T-helper 1 cell treated with Interleukin-12 subunit alpha and Interleukin-12 subunit beta and Interleukin-4 antibody, amounts not matched to agents 30 ng/mL and 1 ng/mL, for 36 hours (primary cell): ENCODE measurements around the gene PNPLA7. TPM values are rescaled to one million over a fixed set of nuclear protein-coding genes. Genes with fewer than 3 reads are reported as not detected.
"Not testable (repeated sequence)": the region's sequence is repeated elsewhere in the genome, so short reads cannot be mapped to it uniquely, and the experiment has no call there.

Experiments
- intact Hi-C: fragments of 100-400 bp; cut with micrococcal nuclease; formaldehyde crosslinking; loops from one replicate; pipeline ENCODE4 v1.15.1; 2024
- total RNA-seq: library from RNA; stranded (reverse); gene quantifications from 2 replicates; pipeline ENCODE4 v1.2.3, GENCODE V29; 2022

Gene PNPLA7
- total RNA-seq, 1 donor from 2014 or later, result 3.5 TPM

DNA sequence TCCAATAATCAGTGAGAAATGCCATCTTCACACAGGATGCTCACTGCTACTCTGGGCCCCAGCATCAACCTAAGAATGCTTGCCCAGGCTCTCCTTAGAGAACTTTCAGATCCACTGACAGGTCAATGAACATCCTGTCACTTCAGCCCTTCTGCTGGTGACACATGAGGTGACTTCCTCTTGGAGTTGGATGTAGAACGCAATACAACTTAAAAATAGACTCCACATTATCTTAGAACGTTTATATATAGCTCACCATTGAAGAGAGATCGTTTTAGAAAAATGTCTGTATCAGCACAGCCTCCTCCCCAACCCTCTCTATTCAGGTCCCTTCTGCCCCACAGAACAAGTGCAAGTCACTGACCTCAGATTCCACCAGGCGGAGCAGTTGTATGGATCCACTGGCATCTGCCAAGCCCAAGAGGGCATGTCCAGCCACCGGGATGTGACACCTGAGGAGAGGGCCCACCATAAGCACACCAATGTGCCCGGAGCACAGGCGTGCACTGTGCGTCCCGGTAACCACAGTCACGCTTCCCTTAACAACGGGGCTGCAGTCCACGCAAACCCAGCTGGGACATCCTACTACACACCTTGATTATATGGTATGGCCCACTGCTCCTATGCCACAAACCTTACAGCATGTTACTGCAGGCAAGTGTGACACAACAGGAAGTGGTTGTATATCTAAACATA, 25.7 kb upstream of the PNPLA7 start:
- intact Hi-C loops, result no loop called here

DNA sequence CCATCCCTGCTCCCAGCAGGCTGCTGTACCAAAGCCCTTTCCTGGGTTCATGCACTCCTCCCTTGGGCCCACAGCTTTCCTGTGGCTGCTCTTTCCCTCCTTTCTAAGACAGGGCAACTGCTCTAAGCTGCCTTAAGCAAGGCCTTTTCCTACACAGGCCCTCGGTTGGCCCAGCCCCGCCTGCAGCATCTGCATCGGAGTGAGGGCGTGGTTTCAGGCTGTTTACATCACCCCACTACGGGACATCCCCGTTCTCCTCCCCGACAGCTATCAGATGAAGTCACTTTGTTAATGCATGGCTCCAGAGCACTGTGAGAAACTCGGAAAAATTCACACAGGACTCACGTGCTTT, 25.1 kb upstream of the PNPLA7 start:
- intact Hi-C loops, result no loop called here

DNA sequence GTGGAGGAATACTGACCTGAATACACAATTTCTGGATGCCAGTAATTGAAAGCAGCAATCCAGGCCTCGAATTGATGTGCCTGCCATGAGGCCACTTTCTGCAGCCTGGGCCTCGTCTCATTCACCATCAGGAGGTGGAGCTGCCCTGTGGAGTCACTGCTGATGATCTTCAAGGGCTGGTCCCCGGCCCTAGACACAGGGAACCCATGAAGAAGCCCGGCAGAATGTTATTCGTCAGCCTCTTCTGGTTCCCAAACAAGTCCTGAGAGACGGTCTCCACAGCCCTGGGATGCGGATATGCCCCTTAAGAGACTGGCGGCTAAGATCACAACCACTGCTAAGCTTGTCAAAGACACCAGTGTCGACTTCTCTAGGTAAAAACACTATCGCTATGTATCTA, 24.0 kb upstream of the PNPLA7 start:
- intact Hi-C loops, result no loop called here

DNA sequence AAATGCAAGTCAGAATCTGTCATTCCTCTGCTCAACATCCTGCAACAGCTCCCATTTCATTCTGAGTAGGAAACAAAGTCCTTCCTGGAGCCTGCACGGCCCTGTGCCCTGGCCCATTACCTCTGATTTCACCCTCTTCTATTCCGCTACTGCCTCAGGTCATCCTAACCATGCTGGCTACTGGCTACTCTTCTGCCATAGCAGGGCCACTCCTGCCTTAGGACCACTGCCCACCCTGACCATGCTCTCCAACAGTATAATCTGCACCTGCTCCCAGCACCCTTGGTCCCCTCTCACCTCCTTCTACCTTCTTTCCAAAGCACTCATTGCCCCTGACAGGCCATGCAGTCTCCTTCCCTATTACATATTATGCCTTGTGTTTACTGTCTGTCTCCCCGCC, 20.4 kb upstream of the PNPLA7 start:
- intact Hi-C loops, result no loop called here

DNA sequence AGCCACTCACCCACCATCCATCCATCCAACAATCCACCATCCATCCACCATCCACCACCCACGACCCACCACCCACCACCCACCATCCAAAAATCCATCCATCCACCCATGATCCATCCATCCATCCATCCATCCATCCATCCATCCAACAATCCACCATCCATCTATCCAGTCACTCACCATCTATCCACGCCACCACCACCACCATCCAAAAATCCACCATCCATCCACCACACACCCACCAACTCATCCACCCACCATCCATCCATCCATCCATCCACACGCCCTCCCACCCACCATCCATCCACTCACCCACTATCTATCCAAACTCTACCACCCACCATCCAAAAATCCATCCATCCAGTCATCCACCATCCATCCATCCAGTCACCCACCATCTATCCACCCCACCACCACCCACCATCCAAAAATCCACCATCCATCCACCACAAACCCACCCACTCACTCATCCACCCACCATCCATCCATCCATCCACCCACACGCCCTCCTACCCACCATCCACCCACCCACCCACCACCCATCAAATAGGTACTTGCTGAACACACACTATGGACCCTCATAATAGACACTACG, 19.5 kb upstream of the PNPLA7 start:
- intact Hi-C loops, result no loop called here

DNA sequence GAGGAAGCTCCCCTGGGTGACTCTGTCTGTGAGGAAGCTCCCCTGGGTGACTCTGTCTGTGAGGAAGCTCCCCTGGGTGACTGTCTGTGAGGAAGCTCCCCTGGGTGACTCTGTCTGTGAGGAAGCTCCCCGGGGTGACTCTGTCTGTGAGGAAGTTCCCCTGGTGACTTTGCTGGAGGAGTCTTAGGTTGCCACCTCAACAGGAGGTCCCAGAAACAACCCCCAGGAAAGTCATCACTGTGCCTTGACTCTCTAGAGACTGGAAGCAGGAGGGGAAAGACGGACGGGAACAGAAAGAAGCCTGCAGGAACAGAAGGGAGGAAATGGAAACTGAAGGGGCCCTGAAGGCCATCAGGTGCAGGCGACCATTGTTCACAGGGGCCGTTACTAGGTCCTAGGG, 18.2 kb upstream of the PNPLA7 start:
- intact Hi-C loops, result not testable (repeated sequence)

DNA sequence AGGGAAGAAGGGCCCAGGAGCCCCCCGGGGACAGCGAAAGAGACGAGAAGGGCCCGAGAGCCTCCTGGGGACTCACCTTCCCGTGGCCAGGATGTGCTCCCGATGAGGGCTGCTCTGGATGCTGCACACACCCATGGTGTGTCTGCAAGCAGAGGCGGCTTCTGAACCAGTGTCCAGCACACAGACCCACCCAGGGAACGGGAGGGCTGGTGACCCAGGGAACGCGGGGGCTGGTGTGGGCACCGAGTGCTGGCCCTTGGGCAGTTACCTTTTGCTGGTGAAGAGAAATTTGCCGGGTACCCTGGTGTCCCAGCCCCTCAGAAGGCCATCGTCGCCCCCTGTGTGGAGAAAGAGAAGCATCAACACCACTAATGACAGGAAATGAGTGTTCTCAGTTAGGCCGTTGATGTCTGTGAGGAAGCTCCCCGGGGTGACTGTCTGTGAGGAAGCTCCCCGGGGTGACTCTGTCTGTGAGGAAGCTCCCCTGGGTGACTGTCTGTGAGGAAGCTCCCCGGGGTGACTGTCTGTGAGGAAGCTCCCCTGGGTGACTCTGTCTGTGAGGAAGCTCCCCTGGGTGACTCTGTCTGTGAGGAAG, 14.7 kb upstream of the PNPLA7 start:
- intact Hi-C loops, result no loop called here

DNA sequence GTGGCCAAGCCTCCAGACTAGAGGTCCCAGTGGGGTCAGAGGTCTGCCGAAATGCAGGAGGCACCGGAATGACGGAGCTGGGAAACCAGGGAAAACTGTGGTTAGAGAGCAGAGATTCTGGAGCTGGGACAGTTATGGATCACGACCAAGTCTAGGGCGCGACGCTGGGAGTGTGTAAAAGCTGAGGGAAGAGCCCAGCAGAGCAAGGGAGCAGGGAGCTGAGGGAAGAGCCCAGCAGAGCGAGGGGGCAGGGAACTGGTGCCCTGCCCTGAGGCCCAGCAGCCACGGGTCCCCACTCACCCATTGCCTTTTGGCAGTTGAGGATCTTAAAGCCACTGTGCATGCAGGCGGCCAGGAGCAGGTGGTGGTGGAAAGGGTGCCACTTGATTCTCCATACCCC, 13.9 kb upstream of the PNPLA7 start:
- intact Hi-C loops, result no loop called here

DNA sequence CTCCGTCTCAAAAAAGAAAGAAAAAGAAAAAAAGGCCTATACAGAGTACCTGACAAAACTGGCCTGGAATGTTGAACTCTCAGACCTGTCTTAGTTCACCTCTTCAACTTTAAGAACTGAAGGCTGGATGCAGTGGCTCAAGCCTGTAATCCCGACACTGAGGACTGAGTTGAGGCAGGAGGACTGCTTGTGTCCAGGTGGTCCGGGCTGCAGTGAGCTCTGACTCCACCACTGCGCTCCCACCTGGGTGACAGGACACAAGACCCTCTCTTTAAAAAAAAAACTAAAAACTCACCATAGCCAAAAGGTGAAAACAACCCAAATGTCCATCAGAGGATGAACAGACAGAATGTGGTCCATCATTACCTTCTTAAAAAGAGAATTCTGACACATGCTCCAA, 7.9 kb upstream of the PNPLA7 start:
- intact Hi-C loops, result loop anchor here (10.0 kb wide), 1 partner anchor 473 kb away; the partner anchor contains the start of gene MAN1B1

DNA sequence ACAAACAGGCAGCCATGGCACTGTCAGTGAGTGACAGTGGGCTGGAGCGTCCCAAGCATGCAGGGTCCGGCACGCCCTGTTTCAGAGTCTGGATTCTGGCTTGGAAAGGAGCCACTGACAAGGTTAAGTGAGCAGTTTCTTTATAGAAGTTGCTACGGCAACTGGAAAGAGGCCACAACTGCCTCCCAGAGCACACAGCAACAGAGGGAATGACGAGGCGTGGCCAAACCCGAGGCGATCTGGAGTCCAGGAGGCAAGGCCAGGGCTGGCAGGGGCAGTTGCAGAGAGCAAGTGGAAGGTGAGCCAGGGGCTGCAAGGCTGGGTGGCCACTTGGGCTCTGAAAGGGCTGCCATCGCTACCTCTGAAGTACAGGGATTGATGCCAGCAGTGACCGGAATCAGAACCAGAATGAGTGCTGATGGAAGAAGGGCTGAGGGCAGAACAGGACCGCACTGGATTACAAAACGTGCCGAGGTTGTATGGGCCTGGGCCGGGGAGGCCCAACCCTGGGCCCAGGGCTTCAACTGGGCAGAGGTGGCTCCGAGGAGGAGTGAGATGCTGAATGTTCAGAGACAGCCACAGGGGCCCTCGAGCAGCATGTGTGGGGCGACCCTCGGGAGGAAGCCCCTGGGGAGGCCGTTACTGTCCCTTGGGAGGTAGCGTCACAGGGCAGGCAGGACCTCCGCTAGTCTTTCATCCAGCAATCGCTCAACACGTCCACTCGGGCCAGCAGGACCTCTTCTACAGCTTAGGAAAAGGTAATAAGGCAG, 6.1 kb upstream of the PNPLA7 start:
- intact Hi-C loops, result loop anchor here (10.0 kb wide), 1 partner anchor 471 kb away; the partner anchor contains the start of gene MAN1B1

DNA sequence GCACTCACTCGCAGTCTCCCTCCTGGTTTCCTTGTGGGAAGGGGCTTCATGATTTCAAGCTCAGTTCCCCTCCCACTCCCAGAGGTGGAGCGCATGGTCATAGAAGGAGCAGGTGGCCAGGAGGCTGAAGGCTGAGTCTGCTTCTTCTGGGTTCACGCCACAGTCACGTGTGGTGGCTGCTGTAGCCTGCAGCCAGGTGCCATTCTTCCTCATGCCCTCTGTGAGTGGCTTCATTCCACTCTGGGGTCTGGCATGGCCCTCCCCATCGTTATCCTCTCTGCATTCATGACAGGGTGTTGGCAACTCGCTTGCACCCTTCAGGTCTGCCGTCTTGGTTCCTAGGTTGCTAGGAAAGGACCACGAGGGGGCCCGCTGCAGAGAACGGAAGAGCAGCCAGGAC, 5.0 kb upstream of the PNPLA7 start:
- intact Hi-C loops, result loop anchor here (10.0 kb wide), 1 partner anchor 470 kb away; the partner anchor contains the start of gene MAN1B1

DNA sequence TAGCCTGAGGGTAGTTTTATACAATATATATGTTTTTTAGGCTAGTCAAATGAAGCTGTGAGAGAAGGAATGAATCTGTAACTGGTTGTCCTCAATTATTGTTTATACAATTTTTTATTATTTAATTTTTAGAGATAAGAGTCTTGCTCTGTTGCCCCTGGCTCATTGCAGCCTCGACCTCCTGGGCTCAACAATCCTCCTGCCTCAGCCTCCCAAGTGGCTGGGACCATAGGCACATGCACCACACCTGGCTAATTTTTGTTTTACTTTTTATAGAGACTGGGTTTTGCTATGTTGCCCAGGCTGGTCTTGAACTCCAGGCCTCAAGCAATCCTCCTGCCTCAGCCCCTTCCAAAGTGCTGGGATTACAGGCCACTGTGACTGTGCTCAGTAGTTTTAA, 4.1 kb upstream of the PNPLA7 start:
- intact Hi-C loops, result loop anchor here (5.0 to 10.0 kb wide), 2 partner anchors 470 to 1647 kb away; partner anchors contain the start of genes CAMSAP1 and MAN1B1

DNA sequence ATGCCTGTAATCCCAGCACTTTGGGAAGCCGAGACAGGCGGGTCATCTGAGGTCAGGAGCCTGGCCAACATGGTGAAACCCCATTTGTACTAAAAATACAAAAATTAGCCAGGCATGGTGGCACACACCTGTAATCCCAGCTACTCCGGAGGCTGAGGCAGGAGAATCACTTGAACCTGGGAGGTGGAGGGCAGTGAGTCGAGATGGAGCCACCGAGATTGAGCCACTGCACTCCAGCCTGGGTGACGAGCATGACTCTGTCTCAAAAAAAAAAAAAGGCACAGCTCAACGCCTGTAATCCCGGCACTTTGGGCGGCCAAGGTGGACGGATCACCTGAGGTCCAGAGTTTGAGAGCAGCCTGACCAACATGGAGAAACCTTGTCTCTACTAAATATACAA, 3.5 kb upstream of the PNPLA7 start:
- intact Hi-C loops, result loop anchor here (5.0 to 10.0 kb wide), 2 partner anchors 469 to 1646 kb away; partner anchors contain the start of genes CAMSAP1 and MAN1B1

DNA sequence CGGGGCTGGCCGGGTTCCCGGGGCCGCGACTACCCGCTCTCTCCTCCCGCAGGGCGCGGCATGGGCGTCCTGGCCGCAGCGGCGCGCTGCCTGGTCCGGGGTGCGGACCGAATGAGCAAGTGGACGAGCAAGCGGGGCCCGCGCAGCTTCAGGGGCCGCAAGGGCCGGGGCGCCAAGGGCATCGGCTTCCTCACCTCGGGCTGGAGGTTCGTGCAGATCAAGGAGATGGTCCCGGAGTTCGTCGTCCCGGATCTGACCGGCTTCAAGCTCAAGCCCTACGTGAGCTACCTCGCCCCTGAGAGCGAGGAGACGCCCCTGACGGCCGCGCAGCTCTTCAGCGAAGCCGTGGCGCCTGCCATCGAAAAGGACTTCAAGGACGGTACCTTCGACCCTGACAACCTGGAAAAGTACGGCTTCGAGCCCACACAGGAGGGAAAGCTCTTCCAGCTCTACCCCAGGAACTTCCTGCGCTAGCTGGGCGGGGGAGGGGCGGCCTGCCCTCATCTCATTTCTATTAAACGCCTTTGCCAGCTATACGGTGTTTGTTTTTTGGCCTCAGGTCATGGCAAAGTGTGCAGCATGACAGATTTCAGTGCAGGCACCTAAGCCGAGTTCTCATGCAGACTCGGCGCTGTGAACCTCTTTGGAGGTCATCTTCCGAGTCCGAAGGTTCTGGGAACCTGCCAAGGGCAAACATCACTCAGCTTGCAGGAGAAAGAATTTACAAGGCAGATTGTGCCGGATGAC, 2.0 kb upstream of the PNPLA7 start:
- intact Hi-C loops, result loop anchor here (1.0 to 10.0 kb wide), 3 partner anchors 25 to 1645 kb away; partner anchors contain the start of genes CAMSAP1 and MAN1B1

DNA sequence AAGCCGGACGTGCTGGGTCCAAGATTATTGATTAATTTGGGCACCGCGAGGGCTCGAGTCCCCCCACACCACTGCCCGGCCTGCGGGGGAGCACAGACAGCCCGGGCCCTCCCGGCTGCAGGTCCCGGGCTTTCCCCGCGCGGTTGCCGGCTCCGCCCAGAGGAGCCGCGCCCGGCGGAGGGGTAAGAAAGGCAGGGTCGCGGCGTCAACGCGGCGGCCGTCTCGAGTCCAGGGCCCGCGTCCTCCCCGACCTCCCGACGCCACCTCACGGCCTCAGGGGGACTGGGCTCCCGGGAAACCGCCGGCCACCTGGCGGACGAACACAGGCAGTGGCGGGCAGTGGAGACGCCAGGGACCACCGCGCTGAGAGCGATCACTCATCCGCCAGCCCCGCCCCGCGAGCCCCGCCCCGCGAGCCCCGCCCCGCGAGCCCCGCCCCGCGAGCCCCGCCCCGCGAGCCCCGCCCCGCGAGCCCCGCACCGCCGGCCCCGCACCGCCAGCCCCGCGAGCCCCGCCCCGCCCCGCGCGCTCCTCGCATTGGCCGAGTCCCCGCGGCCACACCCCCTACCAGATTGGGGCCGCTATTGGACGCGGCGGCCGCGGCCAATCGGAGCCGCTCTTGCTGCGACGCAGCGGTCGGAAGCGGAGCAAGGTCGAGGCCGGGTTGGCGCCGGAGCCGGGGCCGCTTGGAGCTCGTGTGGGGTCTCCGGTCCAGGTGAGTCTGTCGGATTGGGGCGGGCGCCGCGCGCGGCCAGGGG, 1.2 kb upstream of the PNPLA7 start, which contains the start of gene MRPL41:
Gene MRPL41, plus strand, starts transcription at position 616 of the 758 bp plus-strand sequence. CDS start 203 bp downstream, outside the sequence.
- intact Hi-C loops, result loop anchor here (1.0 to 10.0 kb wide), 10 partner anchors 17 to 1644 kb away; partner anchors contain the start of genes ARRDC1, CAMSAP1, EXD3 and MAN1B1

DNA sequence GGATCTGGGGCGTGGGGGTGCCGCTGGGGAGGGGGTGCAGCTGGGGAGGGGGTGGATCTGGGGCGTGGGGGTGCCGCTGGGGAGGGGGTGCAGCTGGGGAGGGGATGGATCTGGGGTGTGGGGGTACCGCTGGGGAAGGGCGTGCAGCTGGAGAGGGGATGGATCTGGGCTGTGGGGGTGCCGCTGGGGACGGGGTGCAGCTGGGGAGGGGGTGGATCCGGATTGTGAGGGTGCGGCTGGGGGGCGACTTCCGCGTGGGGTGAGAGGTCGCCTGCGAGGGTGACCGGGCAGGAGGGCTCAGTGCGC, 709 bp upstream of the PNPLA7 start:
- intact Hi-C loops, result loop anchor here (1.0 to 10.0 kb wide), 9 partner anchors 16 to 1644 kb away; partner anchors contain the start of genes ARRDC1, CAMSAP1, EXD3 and MAN1B1

DNA sequence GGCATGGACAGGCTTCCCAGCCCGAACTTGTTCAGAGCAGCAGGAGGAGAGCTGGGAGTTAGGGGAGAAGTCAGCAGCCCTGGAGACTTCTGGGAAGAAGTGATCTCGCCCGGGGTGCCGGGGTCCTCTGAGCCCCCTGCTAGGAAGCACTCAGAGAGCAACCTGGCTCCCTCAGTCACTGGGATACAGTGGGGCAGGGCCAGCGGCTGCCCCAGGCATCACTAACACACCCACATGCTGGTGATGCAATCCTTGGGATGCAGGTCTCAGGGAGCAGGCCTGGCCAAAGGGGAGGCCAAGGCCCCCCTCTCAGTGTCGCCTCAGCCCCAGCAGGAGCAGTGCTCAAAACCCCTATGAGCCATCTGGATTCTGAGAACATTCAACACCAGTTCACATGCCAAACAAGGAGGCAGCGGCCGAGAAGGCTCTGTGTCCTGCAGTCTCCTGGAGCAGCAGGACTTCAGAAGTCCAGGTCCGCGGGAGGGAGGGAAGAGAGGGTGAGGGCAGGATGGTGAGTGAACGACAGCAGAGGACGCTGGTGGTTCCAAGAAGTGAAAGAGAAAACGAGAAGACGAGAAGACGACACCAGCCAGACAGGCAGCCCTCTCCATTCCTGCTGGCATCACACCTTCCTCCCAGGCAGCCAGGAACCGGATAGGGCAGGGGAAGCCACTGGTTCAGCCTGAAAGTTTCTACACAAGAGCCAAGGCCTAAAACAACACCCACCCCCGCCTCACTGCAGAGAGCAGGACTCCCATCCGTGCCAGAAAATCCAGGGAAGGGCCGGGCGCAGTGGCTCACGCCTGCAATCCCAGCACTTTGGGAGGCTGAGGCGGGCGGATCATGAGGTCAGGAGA, 2.3 kb downstream of the PNPLA7 start:
- intact Hi-C loops, result no loop called here

DNA sequence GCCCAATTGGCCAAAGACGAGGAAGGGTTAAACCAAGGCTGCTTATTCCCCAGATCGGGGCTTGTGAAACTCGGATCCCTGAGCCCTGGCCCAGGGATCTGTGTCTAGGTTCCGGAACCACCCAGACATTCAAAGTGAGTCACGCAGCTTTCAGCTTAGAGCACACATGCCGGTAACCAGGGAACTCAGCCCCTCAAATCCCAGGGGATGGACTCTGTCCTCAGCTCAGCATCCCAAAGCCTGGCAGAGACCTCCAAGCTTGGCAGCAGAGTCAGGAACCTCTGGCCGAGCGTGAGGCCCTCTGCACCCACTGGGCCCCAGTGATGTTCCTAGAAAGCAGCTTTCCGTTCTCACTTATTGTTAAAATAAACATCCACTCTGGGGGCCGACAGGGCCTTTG, 5.1 kb downstream of the PNPLA7 start:
- intact Hi-C loops, result no loop called here

DNA sequence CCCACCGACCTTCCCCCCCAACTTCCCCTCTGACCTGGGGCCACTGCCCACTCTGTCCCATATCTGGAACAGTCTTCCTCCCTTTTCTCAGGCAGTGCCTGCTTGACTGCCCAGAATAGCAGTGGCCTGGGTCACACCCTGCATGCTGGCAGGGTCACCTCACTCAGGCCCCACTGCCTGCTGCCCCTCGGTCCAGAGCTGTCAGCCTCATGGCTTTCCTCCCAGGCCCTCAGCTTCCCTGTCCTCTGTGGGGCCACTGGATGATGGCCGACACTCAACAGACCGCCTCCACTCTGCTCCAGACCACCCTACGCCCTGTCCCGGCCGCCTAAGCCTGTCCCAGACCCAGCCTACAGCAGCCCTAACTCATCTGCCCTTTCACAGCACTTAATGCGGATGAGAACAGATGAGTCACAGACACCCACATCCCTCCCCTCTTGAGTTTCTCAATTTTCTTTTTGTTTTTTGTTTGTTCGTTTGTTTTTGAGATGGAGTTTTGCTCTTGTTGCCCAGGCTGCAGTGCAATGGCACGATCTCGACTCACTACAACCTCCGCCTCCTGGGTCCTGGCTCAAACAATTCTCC, 5.9 kb downstream of the PNPLA7 start:
- intact Hi-C loops, result no loop called here
